ENCODE measurements around the gene SCTR. TPM values are rescaled to one million over a fixed set of nuclear protein-coding genes. Genes with fewer than 3 reads are reported as not detected.
A peak's percentile ranks its signal among the peaks of the same experiment; 100 is the strongest.

Gene SCTR
- polyA plus RNA-seq, 3 donors = not detected

GRCh38 chr2:119430023-119430498 is 94.2 kb downstream of the SCTR start:
- peaks cover 19% of the 10 kb centered on the region for H3K4me1 Mint-ChIP-seq
- Histone ChIP-seq H3K4me1 (ENCODE audit: control insufficient read depth in 1 of 2, insufficient read depth in 2 of 2, low read length in 2 of 2) (peaks cover 11 to 23% of the 10 kb centered on the region in 2 donors), H3K27ac (ENCODE audit: low read depth in 1 of 2, low read length in 2 of 2) (no peak overlapping the region), H3K27me3 (ENCODE audit: control insufficient read depth in 2 of 2, insufficient read depth in 2 of 2, low read length in 2 of 2) (peaks cover 13 to 52% of the 10 kb centered on the region in 2 donors), H2AFZ (ENCODE audit: insufficient read depth, low read depth, low read length, poor library complexity, severe bottlenecking) (no peak overlapping the region), H3K36me3 (replicated peaks in 1 of 2; ENCODE audit: control insufficient read depth in 1 of 2, insufficient read depth in 2 of 2, low read length in 2 of 2) (no peaks in the 10 kb centered on the region), H3K4me3 (replicated peaks in 1 of 3; ENCODE audit: low read depth in 2 of 3, low read length in 3 of 3) (no peak overlapping the region), H4K20me1 (ENCODE audit: insufficient read depth, low read length) (no peaks in the 10 kb centered on the region), H3K9me3 (replicated peaks in 1 of 2; ENCODE audit: control insufficient read depth in 1 of 2, insufficient read depth in 1 of 2, low read length in 2 of 2) (peaks cover 0 to 5% of the 10 kb centered on the region in 2 donors), H3K79me2 (ENCODE audit: insufficient read depth, low read length) (no peaks in the 10 kb centered on the region), H3K9ac (ENCODE audit: insufficient read depth, low read length, poor library complexity, severe bottlenecking) (no peak overlapping the region), H3K4me2 (replicated peaks; ENCODE audit: extremely low read depth, low read length, poor library complexity, severe bottlenecking) (no peak overlapping the region)
- peaks cover 46 to 71% (median 61%) of the 10 kb centered on the region in 3 donors for H3K27me3 Mint-ChIP-seq (ENCODE audit: low read depth in 3 of 3)
- intact Hi-C loops (cut with micrococcal nuclease) = no loop called here
- 95% methylated on average over 4 of the region's 5 CpGs for WGBS (ENCODE audit: insufficient coverage)
- DNase-seq = no peak
- H3K27ac Mint-ChIP-seq = no peak overlapping the region
- H3K36me3 Mint-ChIP-seq = peaks cover 0 to 3% of the 10 kb centered on the region in 2 donors
- TF ChIP-seq CTCF (IDR thresholded peaks at IDR 0.05) = no peak
- peaks cover 0 to 11% (median 8%) of the 10 kb centered on the region in 7 donors for H3K9me3 Mint-ChIP-seq
- H3K4me3 Mint-ChIP-seq = peak overlapping the region in 1 of 2 donors; percentile 51

GRCh38 chr2:119429225-119429981 is 94.9 kb downstream of the SCTR start:
- intact Hi-C loops (cut with micrococcal nuclease) = no loop called here
- Mint-ChIP-seq H3K4me1 (peaks cover 19% of the 10 kb centered on the region), H3K27me3 (ENCODE audit: low read depth in 3 of 3) (peaks cover 46 to 74% (median 59%) of the 10 kb centered on the region in 3 donors), H3K9me3 (peaks cover 0 to 11% (median 8%) of the 10 kb centered on the region in 7 donors), H3K27ac (no peak overlapping the region), H3K4me3 (peak overlapping the region in 1 of 2 donors; percentile 31), H3K36me3 (peaks cover 0 to 3% of the 10 kb centered on the region in 2 donors)
- Histone ChIP-seq H3K79me2 (ENCODE audit: insufficient read depth, low read length) (no peaks in the 10 kb centered on the region), H3K4me2 (replicated peaks; ENCODE audit: extremely low read depth, low read length, poor library complexity, severe bottlenecking) (no peak overlapping the region), H3K9ac (ENCODE audit: insufficient read depth, low read length, poor library complexity, severe bottlenecking) (no peak overlapping the region), H4K20me1 (ENCODE audit: insufficient read depth, low read length) (no peaks in the 10 kb centered on the region), H3K4me3 (replicated peaks in 1 of 3; ENCODE audit: low read depth in 2 of 3, low read length in 3 of 3) (no peak overlapping the region), H3K9me3 (replicated peaks in 1 of 2; ENCODE audit: control insufficient read depth in 1 of 2, insufficient read depth in 1 of 2, low read length in 2 of 2) (peaks cover 0 to 5% of the 10 kb centered on the region in 2 donors), H2AFZ (ENCODE audit: insufficient read depth, low read depth, low read length, poor library complexity, severe bottlenecking) (no peak overlapping the region), H3K36me3 (replicated peaks in 1 of 2; ENCODE audit: control insufficient read depth in 1 of 2, insufficient read depth in 2 of 2, low read length in 2 of 2) (no peaks in the 10 kb centered on the region), H3K27ac (ENCODE audit: low read depth in 1 of 2, low read length in 2 of 2) (no peak overlapping the region), H3K4me1 (ENCODE audit: control insufficient read depth in 1 of 2, insufficient read depth in 2 of 2, low read length in 2 of 2) (peaks cover 11 to 23% of the 10 kb centered on the region in 2 donors), H3K27me3 (ENCODE audit: control insufficient read depth in 2 of 2, insufficient read depth in 2 of 2, low read length in 2 of 2) (peaks cover 13 to 49% of the 10 kb centered on the region in 2 donors)
- DNase-seq = no peak
- 87% methylated on average over 7 of the region's 10 CpGs for WGBS (ENCODE audit: insufficient coverage)
- no peak for TF ChIP-seq CTCF (IDR thresholded peaks at IDR 0.05)

Data from CD14-positive monocyte (primary cell).